ENCODE measurements around the gene THYN1.

- TF ChIP-seq, protein P1, sequence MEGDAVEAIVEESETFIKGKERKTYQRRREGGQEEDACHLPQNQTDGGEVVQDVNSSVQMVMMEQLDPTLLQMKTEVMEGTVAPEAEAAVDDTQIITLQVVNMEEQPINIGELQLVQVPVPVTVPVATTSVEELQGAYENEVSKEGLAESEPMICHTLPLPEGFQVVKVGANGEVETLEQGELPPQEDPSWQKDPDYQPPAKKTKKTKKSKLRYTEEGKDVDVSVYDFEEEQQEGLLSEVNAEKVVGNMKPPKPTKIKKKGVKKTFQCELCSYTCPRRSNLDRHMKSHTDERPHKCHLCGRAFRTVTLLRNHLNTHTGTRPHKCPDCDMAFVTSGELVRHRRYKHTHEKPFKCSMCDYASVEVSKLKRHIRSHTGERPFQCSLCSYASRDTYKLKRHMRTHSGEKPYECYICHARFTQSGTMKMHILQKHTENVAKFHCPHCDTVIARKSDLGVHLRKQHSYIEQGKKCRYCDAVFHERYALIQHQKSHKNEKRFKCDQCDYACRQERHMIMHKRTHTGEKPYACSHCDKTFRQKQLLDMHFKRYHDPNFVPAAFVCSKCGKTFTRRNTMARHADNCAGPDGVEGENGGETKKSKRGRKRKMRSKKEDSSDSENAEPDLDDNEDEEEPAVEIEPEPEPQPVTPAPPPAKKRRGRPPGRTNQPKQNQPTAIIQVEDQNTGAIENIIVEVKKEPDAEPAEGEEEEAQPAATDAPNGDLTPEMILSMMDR (IDR thresholded peaks at IDR 0.05; ENCODE audit: low read depth, low read length): no peak
- no peak for TF ChIP-seq EZH2phosphoT487 (IDR thresholded peaks at IDR 0.05; ENCODE audit: low read depth)
Observed at GRCh38 chr11:134216816-134217215, 36.3 kb downstream of the THYN1 start.
